Chondrocyte (in vitro differentiated cells): ENCODE results near the gene DMPK. TPM values are rescaled to one million over a fixed set of nuclear protein-coding genes. Genes with fewer than 3 reads are reported as not detected.

Experiments
- DNase-seq: peaks from one replicate; pipeline ENCODE4 v3.0.0; 2021; ENCODE audit warnings: mixed read lengths, low spot score
- H3K27ac Mint-ChIP-seq: one replicate; pipeline ENCODE4 v1.8.0; 2021; ENCODE audit warnings: mild to moderate bottlenecking, moderate library complexity, mixed read lengths; ENCODE audit not compliant: unreplicated experiment
- H3K27me3 Mint-ChIP-seq: 2 replicates; pipeline ENCODE4 v1.8.0; 2021; ENCODE audit warnings: low read depth, mixed read lengths
- H3K36me3 Mint-ChIP-seq: 2 replicates; pipeline ENCODE4 v1.8.0; 2021; ENCODE audit warnings: low read depth, mixed read lengths
- H3K4me1 Mint-ChIP-seq: 2 replicates; pipeline ENCODE4 v1.8.0; 2021; ENCODE audit warnings: low read depth, mild to moderate bottlenecking, mixed read lengths
- H3K4me3 Mint-ChIP-seq: one replicate; pipeline ENCODE4 v1.8.0; 2021; ENCODE audit warnings: mild to moderate bottlenecking, moderate library complexity, mixed read lengths; ENCODE audit not compliant: unreplicated experiment
- H3K9me3 Mint-ChIP-seq: 2 replicates; pipeline ENCODE4 v1.8.0; 2021; ENCODE audit warnings: low read depth, mixed read lengths
- CTCF ChIP-seq: fragments of 200-600 bp; sonication (generic); IDR thresholded peaks from 2 replicates; pipeline ENCODE4 v1.5.0; 2021; ENCODE audit warnings: antibody characterized with exemption, mild to moderate bottlenecking, moderate library complexity
- total RNA-seq: library from RNA; stranded (reverse); gene quantifications from 3 replicates; pipeline ENCODE4 v1.2.1, GENCODE V29; 2021

Gene DMPK
- total RNA-seq, 1 donor from 2014 or later = 176 TPM

- TF ChIP-seq CTCF = no peak
- Mint-ChIP-seq H3K9me3 (no peaks in the 10 kb centered on the region), H3K4me3 (no peak overlapping the region), H3K4me1 (peaks cover 7% of the 10 kb centered on the region), H3K27ac (no peak overlapping the region), H3K36me3 (no peaks in the 10 kb centered on the region), H3K27me3 (no peaks in the 10 kb centered on the region)
- no peak for DNase-seq
Measured at GRCh38 chr19:45747513-45747912, 34.8 kb downstream of the DMPK start.

- Mint-ChIP-seq H3K9me3 (no peaks in the 10 kb centered on the region), H3K27me3 (no peaks in the 10 kb centered on the region), H3K4me1 (peaks cover 7% of the 10 kb centered on the region), H3K36me3 (no peaks in the 10 kb centered on the region), H3K27ac (no peak overlapping the region), H3K4me3 (no peak overlapping the region)
- no peak for TF ChIP-seq CTCF
- DNase-seq = no peak
Measured at GRCh38 chr19:45746866-45747265, 35.4 kb downstream of the DMPK start.

DNA sequence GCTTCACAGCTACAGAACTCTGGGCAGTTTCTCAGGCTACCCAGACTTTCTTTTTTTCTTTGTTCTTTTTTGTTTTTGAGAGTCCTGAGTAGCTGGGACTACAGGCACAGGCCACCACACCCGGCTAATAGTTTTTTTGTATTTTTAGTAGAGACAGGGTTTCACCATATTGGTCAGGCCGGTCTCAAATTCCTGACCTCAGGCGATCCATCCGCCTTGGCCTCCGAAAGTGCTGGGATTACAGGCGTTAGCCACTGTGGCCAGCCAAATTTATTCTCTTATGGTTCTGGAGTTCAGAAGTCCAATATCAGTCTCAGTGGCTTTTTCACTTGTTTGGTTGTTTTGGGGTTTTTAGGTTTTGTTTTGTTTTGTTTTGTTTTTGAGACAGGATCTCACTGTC lies 36.7 kb downstream of the DMPK start:
- peaks cover 7% of the 10 kb centered on the region for H3K4me1 Mint-ChIP-seq
- no peak for TF ChIP-seq CTCF
- no peaks in the 10 kb centered on the region for H3K27me3 Mint-ChIP-seq
- H3K9me3 Mint-ChIP-seq = no peaks in the 10 kb centered on the region
- no peaks in the 10 kb centered on the region for H3K36me3 Mint-ChIP-seq
- H3K4me3 Mint-ChIP-seq = no peak overlapping the region
- H3K27ac Mint-ChIP-seq = no peak overlapping the region
- no peak for DNase-seq

GRCh38 chr19:45742969-45743368 lies 39.3 kb downstream of the DMPK start:
- H3K27ac Mint-ChIP-seq = no peak overlapping the region
- no peak for DNase-seq
- TF ChIP-seq CTCF = no peak
- H3K4me3 Mint-ChIP-seq = no peak overlapping the region
- H3K27me3 Mint-ChIP-seq = no peaks in the 10 kb centered on the region
- peaks cover 7% of the 10 kb centered on the region for H3K4me1 Mint-ChIP-seq
- H3K9me3 Mint-ChIP-seq = no peaks in the 10 kb centered on the region
- H3K36me3 Mint-ChIP-seq = no peaks in the 10 kb centered on the region

DNA sequence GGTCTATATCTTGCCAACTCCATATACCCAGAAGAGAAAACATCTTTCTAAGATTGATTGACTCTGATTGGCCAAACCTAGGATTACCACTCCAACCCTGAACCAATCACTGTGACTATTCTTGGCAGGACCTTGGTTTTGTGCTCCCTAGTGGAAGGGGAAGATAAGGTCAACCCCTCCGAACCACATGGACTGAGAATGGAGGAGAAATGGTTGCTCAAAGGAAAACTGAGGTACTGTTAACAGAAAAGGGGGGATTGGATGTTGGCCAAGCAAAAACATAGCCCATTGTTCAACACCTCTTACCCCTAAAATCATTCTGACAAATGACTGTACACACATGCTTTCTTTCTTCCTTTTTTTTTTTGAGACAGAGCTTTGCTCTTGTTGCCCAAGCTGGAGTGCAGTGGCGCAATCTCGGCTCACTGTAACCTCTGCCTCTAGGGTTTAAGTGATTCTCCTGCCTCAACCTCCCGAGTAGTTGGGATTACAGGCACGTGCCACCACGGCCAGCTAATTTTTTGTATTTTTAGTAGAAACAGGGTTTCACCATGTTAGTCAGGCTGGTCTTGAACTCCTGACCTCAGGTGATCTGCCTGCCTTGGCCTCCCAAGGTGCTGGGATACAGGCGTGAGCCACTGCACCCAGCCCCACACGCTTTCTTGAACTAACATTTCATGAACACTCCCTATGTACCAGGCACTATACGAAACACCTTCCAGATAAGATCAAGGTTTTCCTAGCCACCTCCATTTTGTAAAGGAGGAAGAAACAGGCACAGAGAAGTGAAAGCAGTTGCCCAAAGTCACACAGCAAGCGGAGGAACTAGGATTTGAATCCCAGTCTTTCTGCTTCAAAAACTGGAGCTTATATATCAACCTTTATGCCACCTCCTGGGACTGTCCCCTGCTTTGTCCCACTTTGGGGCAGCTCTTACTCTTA lies 42.5 kb downstream of the DMPK start:
- DNase-seq = no peak
- H3K36me3 Mint-ChIP-seq = no peaks in the 10 kb centered on the region
- TF ChIP-seq CTCF = no peak
- no peak overlapping the region for H3K4me3 Mint-ChIP-seq
- H3K27ac Mint-ChIP-seq = no peak overlapping the region
- H3K4me1 Mint-ChIP-seq = no peaks in the 10 kb centered on the region
- H3K27me3 Mint-ChIP-seq = no peaks in the 10 kb centered on the region
- H3K9me3 Mint-ChIP-seq = no peaks in the 10 kb centered on the region
